H1 (cell line): Measurements from ENCODE around the gene SLX4IP. TPM values are rescaled to one million over a fixed set of nuclear protein-coding genes. Genes with fewer than 3 reads are reported as not detected.

ENCODE experiments used
- CTCF ChIA-PET: fragments of 300-600 bp; sonication (Branson Sonifier 250); formaldehyde crosslinking; loops from one replicate; lab custom pipeline; 2021; ENCODE audit not compliant: partially characterized antibody; lab: Charles Lee
- POLR2A ChIA-PET: fragments of 300-600 bp; sonication (Branson Sonifier 250); formaldehyde crosslinking; loops from one replicate; lab custom pipeline; 2021; ENCODE audit warnings: inconsistent platforms; ENCODE audit not compliant: partially characterized antibody; lab: Charles Lee
- DNase-seq, 2 experiments: peaks; one replicate each; pipeline versions ENCODE4 v3.0.0 to v3.0.0-alpha.2; 2010 to 2022; ENCODE audit warnings: low spot score in 2 of 2, low read depth in 1 of 2, mixed read lengths in 1 of 2
- FAIRE-seq: peaks from 2 replicates; lab custom pipeline; 2011; peaks lifted over from hg19 to GRCh38; lab: Jason Lieb, UNC
- H2AFZ ChIP-seq: 2 replicates; pipeline ENCODE4 v1.8.1; 2012; ENCODE audit warnings: low read length, inconsistent platforms
- H2AK5ac ChIP-seq: 2 replicates; pipeline ENCODE4 v1.6.1; 2013; ENCODE audit warnings: low read depth, low read length
- H2BK120ac ChIP-seq: replicated peaks from 2 replicates; pipeline ENCODE3; 2013; ENCODE audit warnings: low read depth, low read length, inconsistent platforms
- H2BK12ac ChIP-seq: 2 replicates; pipeline ENCODE4 v1.6.1; 2013; ENCODE audit warnings: low read depth, low read length
- H2BK15ac ChIP-seq: 2 replicates; pipeline ENCODE4 v1.6.1; 2013; ENCODE audit warnings: low read length
- H2BK20ac ChIP-seq: 2 replicates; pipeline ENCODE4 v1.6.1; 2013; ENCODE audit warnings: low read length
- H2BK5ac ChIP-seq: 2 replicates; pipeline ENCODE4 v1.6.1; 2013; ENCODE audit warnings: low read depth, low read length
- H3K14ac ChIP-seq: 2 replicates; pipeline ENCODE4 v1.6.1; 2013; ENCODE audit warnings: inconsistent platforms; ENCODE audit not compliant: insufficient read length
- H3K18ac ChIP-seq: 2 replicates; pipeline ENCODE4 v1.6.1; 2013; ENCODE audit warnings: low read length; ENCODE audit errors: extremely low read depth
- H3K23ac ChIP-seq: 2 replicates; pipeline ENCODE4 v1.6.1; 2013; ENCODE audit warnings: inconsistent platforms; ENCODE audit not compliant: insufficient read length
- H3K23me2 ChIP-seq: 2 replicates; pipeline ENCODE4 v1.6.1; 2013; ENCODE audit warnings: low read depth, low read length
- H3K27ac ChIP-seq: 2 replicates; pipeline ENCODE4 v1.6.1; 2011; ENCODE audit warnings: low read depth, low read length, inconsistent platforms
- H3K27me3 ChIP-seq, 4 experiments: replicated peaks in 1 of 4; 1 replicate in 1 of 4; 2 replicates in 3 of 4; pipeline versions ENCODE4 v1.6.1 to v1.8.1; 2011 to 2013; ENCODE audit warnings: low read length in 3 of 4, mild to moderate bottlenecking in 3 of 4, inconsistent platforms in 2 of 4, mixed read lengths in 2 of 4, moderate library complexity in 1 of 4; ENCODE audit not compliant: control insufficient read depth in 3 of 4, insufficient read depth in 3 of 4; ENCODE audit errors: extremely low read depth in 1 of 4
- H3K36me3 ChIP-seq, 4 experiments: 2 replicates each; pipeline versions ENCODE4 v1.6.1 to v1.8.1; 2011 to 2013; ENCODE audit warnings: mild to moderate bottlenecking in 4 of 4, low read length in 3 of 4, moderate library complexity in 2 of 4, control low read depth in 1 of 4, inconsistent platforms in 1 of 4; ENCODE audit not compliant: insufficient read depth in 4 of 4, control insufficient read depth in 2 of 4
- H3K4ac ChIP-seq: replicated peaks from 2 replicates; pipeline ENCODE3; 2013; ENCODE audit warnings: low read length, low read depth, mixed read lengths, inconsistent platforms; ENCODE audit not compliant: insufficient read length
- H3K4me1 ChIP-seq, 4 experiments: replicated peaks in 1 of 4; 1 replicate in 1 of 4; 2 replicates in 3 of 4; pipeline versions ENCODE4 v1.6.1 to v1.8.1; 2011 to 2013; ENCODE audit warnings: low read length in 3 of 4, inconsistent platforms in 2 of 4, mixed read lengths in 1 of 4; ENCODE audit not compliant: insufficient read depth in 4 of 4, control insufficient read depth in 3 of 4
- H3K4me2 ChIP-seq, 2 experiments: 2 replicates each; pipeline versions ENCODE4 v1.6.1 to v1.8.1; 2011 to 2013; ENCODE audit warnings: low read depth in 2 of 2, low read length in 2 of 2, control low read depth in 1 of 2, inconsistent platforms in 1 of 2, mild to moderate bottlenecking in 1 of 2; ENCODE audit not compliant: insufficient read depth in 1 of 2
- H3K4me3 ChIP-seq, 4 experiments: fragments of 200-600, 300-600 bp in 1 of 4; sonication (generic), shearing (Covaris generic), sonication (Bioruptor Twin) in 1 of 4; 2 replicates each; pipeline versions ENCODE4 v1.5.1 to v1.8.1; 2011 to 2016; ENCODE audit warnings: low read length in 4 of 4, low read depth in 3 of 4, control low read depth in 2 of 4, inconsistent platforms in 2 of 4, mild to moderate bottlenecking in 2 of 4, mixed read lengths in 1 of 4, moderate library complexity in 1 of 4; ENCODE audit not compliant: insufficient read depth in 2 of 4; ENCODE audit errors: extremely low read depth in 1 of 4
- H3K56ac ChIP-seq: replicated peaks from 2 replicates; pipeline ENCODE3; 2013; ENCODE audit warnings: low read depth, mild to moderate bottlenecking, mixed read lengths, low read length, inconsistent platforms; ENCODE audit not compliant: insufficient read length
- H3K79me1 ChIP-seq: 2 replicates; pipeline ENCODE4 v1.6.1; 2013; ENCODE audit warnings: low read depth, low read length, control low read depth
- H3K79me2 ChIP-seq, 2 experiments: 2 replicates each; pipeline versions ENCODE4 v1.6.1 to v1.8.1; 2012 to 2013; ENCODE audit warnings: low read length in 2 of 2, mild to moderate bottlenecking in 2 of 2, inconsistent platforms in 1 of 2; ENCODE audit not compliant: insufficient read depth in 2 of 2, control insufficient read depth in 1 of 2
- H3K9ac ChIP-seq, 4 experiments: replicated peaks in 1 of 4; 1 replicate in 1 of 4; 2 replicates in 3 of 4; pipeline versions ENCODE4 v1.6.1 to v1.8.1; 2011 to 2013; ENCODE audit warnings: low read depth in 3 of 4, low read length in 3 of 4, control low read depth in 2 of 4, mild to moderate bottlenecking in 2 of 4, moderate library complexity in 2 of 4, inconsistent platforms in 1 of 4; ENCODE audit errors: extremely low read depth in 1 of 4
- H3K9me3 ChIP-seq, 2 experiments: 2 replicates each; pipeline versions ENCODE4 v1.6.1 to v1.8.1; 2012 to 2013; ENCODE audit warnings: mild to moderate bottlenecking in 2 of 2, moderate library complexity in 2 of 2, control low read depth in 1 of 2, inconsistent platforms in 1 of 2, low read depth in 1 of 2, low read length in 1 of 2, mixed read lengths in 1 of 2; ENCODE audit not compliant: insufficient read depth in 2 of 2
- H4K20me1 ChIP-seq, 2 experiments: replicated peaks in 1 of 2; 2 replicates each; pipeline versions ENCODE3 to v1.8.1; 2011 to 2013; ENCODE audit warnings: inconsistent platforms in 2 of 2, low read length in 2 of 2, mild to moderate bottlenecking in 1 of 2; ENCODE audit not compliant: insufficient read depth in 2 of 2, control insufficient read depth in 1 of 2
- H4K5ac ChIP-seq: 2 replicates; pipeline ENCODE4 v1.6.1; 2013; ENCODE audit warnings: low read length, low read depth, mixed read lengths, inconsistent platforms; ENCODE audit not compliant: insufficient read length
- H4K8ac ChIP-seq: 2 replicates; pipeline ENCODE4 v1.8.0; 2013; ENCODE audit warnings: mild to moderate bottlenecking, moderate library complexity, low read length, inconsistent platforms; ENCODE audit not compliant: insufficient read depth; ENCODE audit errors: extremely low read depth
- H4K91ac ChIP-seq: replicated peaks from 2 replicates; pipeline ENCODE3; 2013; ENCODE audit warnings: low read length, mixed read lengths, inconsistent platforms; ENCODE audit not compliant: insufficient read length
- BCL11A ChIP-seq, 2 experiments: IDR thresholded peaks; one replicate each; pipeline ENCODE4 v1.6.1; 2011; ENCODE audit warnings: low read depth in 2 of 2, low read length in 2 of 2, mild to moderate bottlenecking in 2 of 2
- CBX5 ChIP-seq: fragments of 300-800, 300-1000 bp; sonication (generic); IDR thresholded peaks from 2 replicates; pipeline ENCODE4 v1.7.1; 2016; ENCODE audit warnings: antibody characterized with exemption, low read length, low read depth
- CEBPB ChIP-seq: IDR thresholded peaks from 2 replicates; pipeline ENCODE4 v1.6.1; 2012; ENCODE audit warnings: low read depth, low read length
- CREB1 ChIP-seq: IDR thresholded peaks from 2 replicates; pipeline ENCODE4 v1.6.1; 2012; ENCODE audit warnings: inconsistent platforms
- E2F6 ChIP-seq: IDR thresholded peaks from 2 replicates; pipeline ENCODE4 v1.6.1; 2012; ENCODE audit warnings: inconsistent platforms
- FOSL1 ChIP-seq: IDR thresholded peaks from 2 replicates; pipeline ENCODE4 v1.6.1; 2011; ENCODE audit warnings: mild to moderate bottlenecking, low read depth, low read length, moderate library complexity; ENCODE audit not compliant: insufficient read depth
- GABPA ChIP-seq: IDR thresholded peaks from 2 replicates; pipeline ENCODE4 v1.6.1; 2011; ENCODE audit warnings: mild to moderate bottlenecking, low read length, moderate library complexity, borderline replicate concordance; ENCODE audit not compliant: insufficient read depth
- GTF2F1 ChIP-seq: IDR thresholded peaks from 2 replicates; pipeline ENCODE4 v1.6.1; 2012; ENCODE audit warnings: low read depth, low read length, improper control_type of control experiment, borderline replicate concordance
- JUN ChIP-seq: IDR thresholded peaks from 2 replicates; pipeline ENCODE4 v1.6.1; 2011; ENCODE audit warnings: low read depth, mild to moderate bottlenecking, improper control_type of control experiment, low read length
- POLR2A ChIP-seq, 2 experiments: IDR thresholded peaks; 1 replicate in 1 of 2; 2 replicates in 1 of 2; pipeline ENCODE4 v1.6.1; 2011; ENCODE audit warnings: low read depth in 2 of 2, low read length in 2 of 2, mild to moderate bottlenecking in 2 of 2; ENCODE audit errors: control extremely low read depth in 1 of 2
- SIX5 ChIP-seq: IDR thresholded peaks from 2 replicates; pipeline ENCODE4 v1.6.1; 2011; ENCODE audit warnings: mild to moderate bottlenecking, low read depth, low read length
- TAF7 ChIP-seq: optimal IDR thresholded peaks from 2 replicates; pipeline ENCODE3; 2011; ENCODE audit warnings: low read depth, mild to moderate bottlenecking, inconsistent platforms, low read length, moderate library complexity, borderline replicate concordance
- WGBS, 2 experiments: shearing (Covaris generic) in 1 of 2; methylation state at CpG; one replicate each; pipeline versions ENCODE4 v1.1.6 to v1.1.7; 2013 to 2015; ENCODE audit warnings: low lambda C conversion rate in 2 of 2, mixed read lengths in 2 of 2, inconsistent platforms in 1 of 2, low coverage in 1 of 2, missing lambda C conversion rate in 1 of 2; ENCODE audit not compliant: insufficient replicate concordance in 2 of 2, insufficient coverage in 1 of 2, insufficient read length in 1 of 2; ENCODE audit errors: extremely low coverage in 1 of 2, missing lambda C conversion rate in 1 of 2; 5-methylcytosine and 5-hydroxymethylcytosine counted together
- polyA plus RNA-seq, 7 experiments: library from polyadenylated mRNA; depleted of rRNA in 3 of 7; stranded (reverse) in 5 of 7; unstranded in 2 of 7; fragments of >200 nt in 5 of 7; fragments of 200-250 nt in 2 of 7; gene quantifications; 1 replicate in 5 of 7; 2 replicates in 1 of 7; 4 replicates in 1 of 7; pipeline versions ENCODE4 v1.2.1 to v1.2.3, GENCODE V29; 2011 to 2013; ENCODE audit warnings: missing spikeins in 2 of 7, mixed read lengths in 2 of 7
- total RNA-seq: library from RNA; stranded (reverse); fragmentation: NEBNext Ultra II Directional; extraction: Animal tissue kit (Norgen Biotek cat#: 25700); gene quantifications from 2 replicates; pipeline ENCODE4 v1.2.1, GENCODE V29; 2021

Gene SLX4IP
- total and polyA plus RNA-seq, 2 of the 8 experiments (the other 6 are each of a cell fraction or from before 2014, with no cell fraction given), result 2.4 to 8.7 TPM

- H2BK5ac ChIP-seq, result no peak overlapping the region
- no peaks in the 10 kb centered on the region for H3K36me3 ChIP-seq
- no peak overlapping the region for H4K8ac ChIP-seq
- no peak overlapping the region for H3K14ac ChIP-seq
- no peak overlapping the region for H2BK120ac ChIP-seq
- no peak overlapping the region for H2BK15ac ChIP-seq
- H3K9ac ChIP-seq, result no peak overlapping the region
- H2AK5ac ChIP-seq, result no peak overlapping the region
- no peak overlapping the region for H3K4ac ChIP-seq
- no peaks in the 10 kb centered on the region for H3K79me2 ChIP-seq
- FAIRE-seq (no peak), DNase-seq (no peak)
- no peak for TF ChIP-seq TAF7
- TF ChIP-seq GABPA, result no peak
- TF ChIP-seq FOSL1, result no peak
- no peak for TF ChIP-seq POLR2A (IDR thresholded peaks at IDR 0.05; ENCODE audit: control extremely low read depth in 1 of 2, low read depth in 2 of 2, low read length in 2 of 2)
- no peak for TF ChIP-seq JUN
- TF ChIP-seq CREB1, result no peak
- no peak for TF ChIP-seq BCL11A (IDR thresholded peaks at IDR 0.05; ENCODE audit: low read depth in 2 of 2, low read length in 2 of 2)
- TF ChIP-seq CEBPB, result no peak
- TF ChIP-seq E2F6, result no peak
- TF ChIP-seq SIX5, result no peak
- TF ChIP-seq GTF2F1, result no peak
- no peak for TF ChIP-seq CBX5
- H4K20me1 ChIP-seq, result no peaks in the 10 kb centered on the region
- H3K4me1 ChIP-seq, result no peaks in the 10 kb centered on the region; a peak in 1 of 7 replicates
- H3K79me1 ChIP-seq, result no peaks in the 10 kb centered on the region
- H3K9me3 ChIP-seq, result no peaks in the 10 kb centered on the region
- no peak overlapping the region for H3K23ac ChIP-seq
- H3K27me3 ChIP-seq, result no peaks in the 10 kb centered on the region
- H4K5ac ChIP-seq, result no peak overlapping the region
- H3K27ac ChIP-seq, result no peak overlapping the region
- no peak overlapping the region for H3K56ac ChIP-seq
- no peak overlapping the region for H2BK12ac ChIP-seq
- WGBS, 2 experiments, result 90% methylated on average over 3 of the region's 3 CpGs; no CpG with 5 or more reads in 1 of the 2 experiments
- H2BK20ac ChIP-seq, result no peak overlapping the region
- ChIA-PET CTCF (interaction anchor here (0.5 to 0.9 kb wide), 2 partner anchors 33 to 362 kb away, joined by 3 to 5 read pairs; no protein-coding TSS in a partner anchor), POLR2A (interaction anchor here (0.9 kb wide), 1 partner anchor 22 kb away, joined by 3 read pairs; no protein-coding TSS in a partner anchor)
- H4K91ac ChIP-seq, result no peak overlapping the region
- no peak overlapping the region for H3K18ac ChIP-seq
- H3K4me2 ChIP-seq, result no peak overlapping the region
- no peak overlapping the region for H3K4me3 ChIP-seq
- no peak overlapping the region for H2AFZ ChIP-seq
- H3K23me2 ChIP-seq, result no peaks in the 10 kb centered on the region
Measured at GRCh38 chr20:10576411-10577090, 141.4 kb downstream of the SLX4IP start.
